IPS-NIHi11 (cell line): ENCODE measurements around the gene DDX59.
"Not testable (repeated sequence)": the region's sequence is repeated elsewhere in the genome, so short reads cannot be mapped to it uniquely, and the experiment has no call there.

ENCODE experiments used
- DNase-seq: peaks from one replicate; pipeline ENCODE4 v3.0.0; 2012; ENCODE audit warnings: mixed read lengths, low spot score

The DDX59 gene

DNA sequence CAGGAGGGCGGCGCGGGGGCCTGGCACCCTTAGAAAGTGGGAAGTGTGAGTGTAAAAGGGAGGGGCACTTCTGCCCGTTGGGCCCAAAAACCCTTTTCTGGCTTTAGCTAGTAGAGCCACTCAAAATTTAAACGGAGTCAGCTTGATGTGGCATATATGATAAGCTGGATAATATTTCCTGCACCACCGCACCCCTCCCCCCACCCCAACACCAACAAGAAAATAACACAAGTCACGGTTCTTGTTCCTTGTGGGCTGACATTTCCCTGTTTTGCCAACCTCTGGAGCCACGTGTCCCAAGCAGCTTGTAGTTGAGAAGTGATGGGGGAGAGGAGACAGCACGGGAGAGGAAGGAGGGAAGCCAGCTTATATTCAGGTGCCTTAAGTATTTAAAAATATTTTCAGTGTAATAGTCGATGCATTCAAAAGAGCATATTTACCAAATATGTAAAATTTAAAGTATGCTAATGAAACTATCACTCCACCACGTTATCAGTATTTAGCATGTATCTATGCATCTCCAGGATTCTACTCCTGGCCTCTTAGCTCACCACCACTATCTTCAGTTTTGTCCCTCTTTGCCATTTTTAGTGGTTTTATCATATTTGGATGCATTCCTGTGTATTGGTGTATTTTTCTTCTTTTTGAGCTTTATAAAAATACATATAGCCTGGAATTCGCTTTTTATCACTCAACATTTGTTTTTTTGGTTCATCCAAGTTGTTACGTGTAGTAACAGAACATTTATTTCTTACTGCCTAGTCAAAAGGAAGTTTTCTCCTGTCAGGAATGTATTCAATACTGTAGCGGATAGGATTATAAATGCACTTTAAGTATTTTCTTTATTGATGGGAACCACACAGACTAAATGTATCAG, 773 bp upstream of the DDX59 start:
- peak; percentile 22 for DNase-seq

DNA sequence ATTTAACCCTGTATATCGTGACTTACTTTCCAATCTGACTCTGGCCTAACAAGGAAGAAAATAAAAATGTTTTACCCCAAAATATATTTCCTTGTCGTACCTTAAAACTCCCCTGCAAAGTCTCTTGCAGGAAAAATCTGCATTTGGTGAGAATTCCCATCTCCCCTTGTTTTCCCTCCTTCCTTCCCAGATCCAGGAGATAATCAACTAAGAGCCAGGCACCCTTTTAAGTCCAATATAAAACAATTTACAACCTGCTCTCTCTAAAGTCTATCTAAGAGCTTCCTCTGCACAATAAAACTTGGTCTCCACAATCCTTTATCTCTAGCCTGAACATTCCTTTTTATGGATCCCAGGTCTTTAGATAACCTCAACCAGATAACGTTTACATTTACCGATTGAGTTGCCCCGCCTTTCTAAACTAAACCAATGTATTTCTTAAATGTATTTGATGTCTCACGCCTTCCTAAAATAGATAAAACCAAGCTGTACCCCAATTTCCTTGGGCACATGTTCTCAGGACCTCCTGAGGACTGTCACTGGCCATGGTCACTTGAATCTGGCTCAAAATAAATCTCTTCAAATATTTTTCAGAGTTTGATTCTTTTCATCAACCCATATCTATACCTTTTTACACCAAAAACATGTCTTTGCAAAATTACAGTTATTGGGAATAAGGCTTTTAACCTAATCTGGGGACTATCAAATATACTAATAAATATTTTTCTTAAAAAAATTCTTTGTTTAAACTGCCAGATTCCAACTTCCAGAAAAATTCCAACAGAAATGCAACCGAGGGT, 993 bp downstream of the DDX59 start:
- DNase-seq = no peak

DNA sequence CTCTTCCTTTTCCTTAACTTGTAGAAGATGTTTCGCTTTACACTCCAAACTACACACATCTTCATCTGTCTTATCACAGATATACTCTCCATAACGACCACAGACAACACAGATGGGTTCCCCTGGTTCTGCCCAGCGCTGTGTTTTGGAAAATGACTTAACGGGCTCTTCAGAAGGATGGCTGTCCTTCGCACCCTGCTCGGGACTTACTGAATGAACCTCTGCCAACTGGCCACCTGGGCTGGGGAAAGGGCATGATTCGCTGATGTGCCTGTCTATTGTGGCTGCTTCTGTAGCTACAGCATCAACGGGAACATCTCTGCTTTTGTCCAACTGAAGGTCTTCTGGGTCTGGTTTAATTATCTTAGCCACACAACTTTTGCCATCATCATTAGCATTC, 3.4 kb downstream of the DDX59 start:
- DNase-seq = no peak

DNA sequence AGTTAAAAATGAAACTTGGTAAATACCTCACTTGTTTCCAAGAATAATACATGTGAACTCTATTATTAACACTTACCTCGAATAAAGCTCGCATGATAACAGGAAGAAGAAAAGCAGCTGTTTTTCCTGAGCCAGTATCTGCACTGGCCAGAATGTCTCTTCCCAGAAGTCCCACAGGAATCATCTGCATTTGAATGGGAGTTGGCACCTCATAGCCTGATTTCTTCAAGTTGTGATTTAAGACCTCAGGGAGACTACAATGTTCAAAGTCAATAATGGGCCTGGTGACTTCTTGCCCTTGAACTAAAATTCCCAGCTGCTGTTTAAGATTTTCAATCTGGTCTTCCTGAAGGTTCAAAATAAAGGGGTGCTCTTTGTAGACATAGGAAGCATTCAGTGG, 3.8 kb downstream of the DDX59 start:
- DNase-seq = peak; percentile 23

DNA sequence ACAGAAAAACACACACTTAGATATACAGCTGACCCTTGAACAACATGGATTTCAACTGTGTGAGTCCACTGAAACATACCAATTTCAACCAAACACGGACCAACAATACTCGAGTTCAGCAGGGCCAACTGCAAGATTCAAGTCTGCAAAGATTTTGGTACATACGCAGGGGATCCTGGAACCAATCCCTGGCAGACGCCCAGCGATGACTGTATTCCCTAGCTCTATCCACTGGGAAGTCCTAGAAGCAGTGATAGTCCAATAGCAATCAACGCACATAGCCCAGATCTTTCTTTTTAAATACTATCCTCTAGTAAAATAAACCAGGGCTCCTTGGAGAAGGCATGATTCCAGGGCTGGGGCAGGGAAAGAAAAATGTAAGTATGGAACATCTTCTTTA, 9.0 kb downstream of the DDX59 start:
- no peak for DNase-seq

DNA sequence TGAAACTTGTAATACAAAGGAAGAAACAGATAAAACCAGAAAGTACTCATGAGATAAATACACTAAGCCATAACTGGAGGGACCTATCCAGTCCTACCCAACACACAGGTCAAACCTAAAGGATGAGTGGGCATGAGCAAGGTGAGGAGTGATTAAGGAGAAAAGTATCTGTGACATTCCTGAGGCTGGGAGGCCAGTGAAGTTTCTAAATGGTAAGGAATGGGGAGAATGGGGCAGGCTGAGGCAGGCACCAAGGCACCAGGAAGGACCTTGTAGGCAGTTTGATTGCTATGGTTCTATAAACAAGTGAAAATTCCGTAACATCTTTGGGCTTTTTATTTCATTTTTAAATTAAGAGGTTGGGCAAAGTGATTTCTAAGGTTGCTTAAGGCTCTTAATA, 10.4 kb downstream of the DDX59 start:
- no peak for DNase-seq

DNA sequence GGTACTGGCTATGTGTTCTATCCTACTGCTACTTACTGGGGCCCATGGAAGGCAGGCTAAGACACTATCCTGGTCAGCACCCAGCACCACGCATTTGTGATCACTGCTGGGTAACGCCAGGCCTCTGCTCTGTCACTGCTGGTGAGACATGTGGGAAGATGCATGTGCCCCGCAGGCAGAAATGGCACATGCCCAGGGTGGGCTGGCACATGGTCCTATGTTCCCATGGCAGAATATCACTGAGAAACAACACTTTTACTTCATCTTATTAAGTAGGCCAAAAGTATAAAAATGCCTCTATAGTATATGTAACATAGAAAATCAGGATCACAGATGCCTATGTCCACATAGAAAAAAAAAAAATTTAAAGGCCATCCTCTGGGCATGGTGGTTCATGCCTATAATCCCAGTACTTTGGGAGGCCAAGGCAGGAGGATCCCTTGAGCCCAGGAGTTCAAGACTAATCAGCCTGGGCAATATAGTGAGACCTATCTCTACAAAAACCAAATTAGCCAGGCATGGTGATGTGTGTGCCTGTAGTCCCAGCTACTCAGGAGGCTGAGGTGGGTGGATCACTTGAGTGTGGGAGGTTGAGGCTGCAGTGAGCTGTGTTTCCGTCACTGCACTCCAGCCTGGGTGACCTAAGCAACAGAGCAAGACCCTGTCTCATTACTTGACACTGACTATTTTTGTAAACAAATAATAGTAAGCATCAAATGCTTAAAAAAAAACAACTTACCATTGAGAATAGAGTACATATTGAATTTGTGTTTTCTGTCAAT, 11.5 kb downstream of the DDX59 start:
- no peak for DNase-seq

DNA sequence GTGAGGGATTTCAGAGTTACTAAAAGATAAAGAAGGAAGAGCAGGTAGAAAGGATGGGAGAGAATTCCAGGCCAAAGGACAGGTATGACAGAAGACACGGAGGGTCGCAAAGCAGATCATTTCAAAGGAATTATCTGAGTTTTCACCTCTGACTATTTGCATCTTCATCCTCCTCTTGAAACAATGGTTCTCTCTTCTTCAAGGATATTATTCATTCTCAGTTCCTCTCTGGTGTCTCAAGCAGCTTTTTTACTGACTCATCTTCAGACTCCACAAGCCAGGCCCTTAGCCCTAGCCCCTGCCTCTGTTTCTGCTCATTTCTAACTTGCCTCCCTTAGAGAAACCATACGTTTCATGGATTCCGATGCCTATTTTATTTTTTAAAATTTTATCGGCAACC, 15.0 kb downstream of the DDX59 start:
- no peak for DNase-seq

DNA sequence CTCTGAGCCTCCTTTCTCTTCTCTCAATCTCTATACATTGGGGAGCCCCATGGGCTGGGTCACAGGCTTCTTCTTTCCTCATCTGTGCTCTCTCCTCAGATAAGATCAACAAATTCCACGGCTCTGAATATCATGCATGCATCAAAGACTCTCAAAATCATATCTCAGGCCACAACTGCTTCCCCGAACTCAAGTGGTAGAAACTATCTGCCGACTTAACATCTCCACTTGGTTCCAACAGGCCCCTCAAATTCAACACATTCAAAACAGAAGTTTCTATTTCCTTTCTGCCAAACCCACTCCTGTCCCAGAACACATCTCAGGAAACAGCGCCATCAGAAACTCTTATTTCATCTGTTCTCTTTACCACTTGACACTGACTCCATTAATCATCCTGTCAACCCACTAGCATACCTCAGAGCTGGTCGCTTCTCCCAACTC, 16.7 kb downstream of the DDX59 start:
- DNase-seq = no peak

DNA sequence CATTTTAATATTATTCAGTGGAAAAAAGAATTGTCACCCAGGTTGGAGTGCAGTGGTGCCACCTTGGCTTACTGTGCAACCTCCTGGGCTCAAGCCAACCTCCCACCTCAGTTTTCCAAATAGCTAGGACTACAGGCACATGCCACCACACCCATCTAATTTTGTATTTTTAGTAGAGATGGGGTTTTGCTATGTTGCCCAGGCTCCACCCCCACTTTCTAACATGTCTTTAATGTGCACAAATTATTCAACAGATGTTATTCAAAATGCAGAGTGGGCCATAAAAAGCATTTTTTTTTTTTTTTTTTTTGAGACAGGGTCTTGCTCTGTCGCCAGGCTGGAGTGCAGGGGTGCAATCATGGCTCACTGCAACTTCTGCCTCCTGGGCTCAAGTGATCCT, 17.3 kb downstream of the DDX59 start:
- no peak for DNase-seq

DNA sequence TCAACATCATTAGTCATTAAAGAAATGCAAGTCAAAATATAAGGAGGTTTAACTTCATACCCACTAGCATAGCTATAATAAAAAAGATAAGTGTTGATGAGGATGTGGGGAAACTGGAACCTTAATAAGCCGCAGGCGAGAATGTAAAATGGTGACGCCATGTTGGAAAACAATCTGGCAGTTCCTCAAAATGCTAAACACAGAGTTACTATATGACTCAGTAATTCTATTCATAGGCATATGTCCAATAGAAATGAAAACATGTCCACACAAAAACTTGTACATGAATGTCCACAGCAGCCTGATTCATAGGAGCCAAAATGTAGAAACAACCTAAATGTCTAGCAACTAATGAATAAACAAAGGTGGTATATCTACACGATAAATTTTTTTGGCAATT, 23.2 kb downstream of the DDX59 start:
- no peak for DNase-seq

DNA sequence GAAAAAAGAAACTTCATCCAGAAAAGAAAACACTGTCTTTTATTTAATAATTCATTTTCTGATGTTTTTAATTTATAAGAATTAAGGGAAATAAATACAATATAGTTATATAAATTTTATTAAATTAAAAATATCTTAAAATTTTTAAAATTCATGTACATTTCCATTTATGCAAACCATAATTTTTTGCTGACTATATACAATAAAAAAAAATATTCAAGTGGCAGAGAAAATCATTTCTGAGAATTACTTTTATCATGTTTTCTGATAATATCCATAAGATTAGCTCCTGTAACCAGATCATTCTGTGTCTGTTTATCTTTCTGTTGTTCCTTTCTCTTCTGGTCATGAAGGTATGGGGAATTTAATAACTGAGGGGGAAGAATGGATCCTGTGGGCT, 25.7 kb downstream of the DDX59 start:
- no peak for DNase-seq

DNA sequence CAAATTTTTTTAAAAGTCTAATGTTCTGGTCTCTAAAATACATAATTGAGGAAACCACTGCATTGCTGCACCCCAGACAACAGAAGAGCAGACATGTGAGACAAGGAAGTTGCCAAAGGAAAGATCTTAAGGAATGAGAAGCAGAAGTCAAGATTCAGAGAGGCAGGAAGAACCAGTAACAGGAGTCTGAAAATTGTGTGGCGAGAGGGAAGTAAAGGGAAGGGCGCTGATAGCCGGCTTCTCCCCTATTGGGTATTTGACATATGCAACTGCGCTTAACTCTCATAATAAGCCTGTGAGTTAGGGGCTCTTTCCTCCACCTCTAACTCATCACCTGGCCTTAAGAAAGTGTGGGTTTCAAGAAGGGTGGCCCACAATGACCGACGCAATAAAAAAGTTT, 27.2 kb downstream of the DDX59 start:
- no peak for DNase-seq

DNA sequence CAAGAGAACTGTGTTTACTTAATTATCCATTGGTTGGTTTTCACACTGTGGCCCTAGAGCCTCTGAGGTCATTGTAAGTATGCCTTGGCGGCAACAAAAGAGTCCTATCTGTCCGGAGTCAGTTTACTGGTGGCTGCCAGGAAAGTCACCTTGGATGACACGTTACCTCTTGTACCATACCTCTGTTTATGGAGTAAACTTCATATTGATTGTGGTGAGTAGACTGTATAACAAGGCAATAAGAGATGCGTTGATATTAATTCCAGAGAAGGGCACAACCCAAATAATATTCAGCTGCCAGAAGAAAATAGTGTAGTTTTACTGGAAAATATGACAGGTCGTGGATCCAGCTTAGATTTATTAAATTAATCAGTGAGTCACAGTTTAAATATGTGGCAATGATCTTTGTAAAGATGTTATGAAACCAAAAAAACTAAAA, 28.7 kb downstream of the DDX59 start:
- no peak for DNase-seq

DNA sequence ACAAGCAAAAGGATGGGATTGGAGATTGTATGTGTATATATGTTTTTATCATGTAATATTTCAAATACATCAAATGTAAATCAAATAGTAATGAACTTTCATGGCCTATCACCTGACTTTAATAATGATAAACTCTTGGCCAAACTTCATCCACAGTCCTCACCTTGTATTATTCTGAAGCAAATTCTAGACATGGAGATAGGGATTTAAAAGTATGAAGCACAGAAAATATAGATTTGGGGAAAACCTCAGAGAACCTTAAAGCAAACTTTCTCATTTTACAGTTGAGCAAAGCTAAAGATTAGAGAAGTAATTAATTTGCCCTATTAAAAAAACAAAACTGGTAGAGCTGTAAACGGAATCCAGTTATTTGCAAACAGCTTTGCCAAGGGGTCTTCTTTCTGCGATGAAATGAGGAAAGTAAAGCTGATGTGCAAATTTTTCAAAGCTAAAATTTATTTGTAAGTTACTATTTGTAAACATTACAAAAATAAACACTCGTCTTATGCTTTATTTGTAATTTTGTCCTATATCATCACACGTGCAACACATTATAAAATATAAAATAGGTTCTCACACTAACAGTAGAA, 29.2 kb downstream of the DDX59 start:
- no peak for DNase-seq

DNA sequence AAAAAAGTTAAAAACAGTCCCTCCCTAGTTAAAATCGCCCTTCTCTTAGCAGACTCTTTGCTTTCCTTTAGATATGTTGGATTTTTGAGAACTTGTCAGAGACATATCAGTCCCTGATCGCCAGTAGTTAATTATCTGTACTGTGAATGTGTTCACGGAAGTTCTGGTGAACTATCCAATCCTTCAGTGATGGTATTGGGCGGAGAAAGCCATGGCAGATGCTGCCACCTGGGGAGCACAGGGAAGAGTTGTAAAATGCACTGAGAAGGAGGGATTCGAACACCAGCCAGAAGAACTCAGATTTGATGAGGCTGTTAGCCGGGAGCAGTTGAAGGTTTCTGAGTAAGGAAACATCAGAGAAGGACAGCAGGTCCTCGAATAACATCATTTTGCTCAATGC, 31.6 kb downstream of the DDX59 start:
- no peak for DNase-seq

DNA sequence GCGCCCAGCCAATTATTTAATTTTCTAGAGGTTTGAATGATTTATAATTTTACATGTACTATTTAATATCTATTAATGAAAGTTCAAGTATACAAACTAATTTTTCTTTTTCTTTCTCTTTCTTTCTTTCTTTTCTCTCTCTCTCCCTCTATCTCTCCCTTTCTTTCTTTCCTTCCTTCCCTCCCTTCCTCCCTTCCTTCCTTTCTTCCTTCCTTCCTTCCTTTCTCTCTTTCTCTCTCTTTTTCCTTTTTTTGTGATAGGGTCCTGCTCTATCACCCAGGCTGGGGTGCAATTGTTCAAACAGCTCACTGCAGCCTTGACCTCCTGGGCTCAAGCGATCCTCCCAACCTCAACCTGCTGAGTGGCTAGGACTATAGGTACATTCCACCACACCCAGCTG, 33.0 kb downstream of the DDX59 start:
- no peak for DNase-seq

DNA sequence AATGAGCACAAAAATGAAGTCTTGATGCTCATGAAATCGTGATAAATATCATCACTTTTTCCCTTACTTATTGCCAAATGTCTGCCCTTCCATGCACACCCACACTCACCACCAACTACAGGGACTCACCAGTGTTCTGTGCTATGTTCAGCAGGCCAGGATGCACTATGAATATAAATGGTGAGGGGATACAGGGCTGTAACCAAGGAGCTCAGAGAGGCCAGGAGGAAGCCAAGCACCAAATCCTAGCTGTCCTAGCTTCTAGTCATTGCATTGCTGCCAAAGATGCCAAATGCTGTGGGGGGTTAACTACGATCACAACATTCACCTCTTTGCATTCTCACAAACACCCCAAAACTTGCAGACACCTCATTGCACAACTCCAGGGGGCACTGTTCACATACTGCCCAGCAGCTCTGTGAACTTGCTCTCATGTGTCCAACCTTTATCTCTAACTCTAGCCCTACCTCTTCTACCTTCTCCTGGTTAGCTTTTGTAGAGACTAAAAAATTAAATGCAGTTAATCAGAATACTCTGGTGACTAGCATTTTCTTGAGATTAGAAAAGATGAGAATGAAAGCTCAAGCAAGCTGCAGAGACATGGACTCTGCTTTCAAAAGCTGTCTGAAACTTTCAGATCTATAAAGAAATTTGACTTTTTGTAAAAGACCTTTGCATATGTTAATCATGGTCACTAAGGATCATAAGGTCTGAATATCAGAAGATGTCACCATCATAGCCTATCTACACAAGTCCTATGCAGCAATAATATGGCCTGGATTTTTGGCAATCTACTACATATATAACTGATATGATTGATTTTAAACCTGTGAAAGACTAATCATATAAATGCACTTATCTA, 35.2 kb downstream of the DDX59 start:
- no peak for DNase-seq

DNA sequence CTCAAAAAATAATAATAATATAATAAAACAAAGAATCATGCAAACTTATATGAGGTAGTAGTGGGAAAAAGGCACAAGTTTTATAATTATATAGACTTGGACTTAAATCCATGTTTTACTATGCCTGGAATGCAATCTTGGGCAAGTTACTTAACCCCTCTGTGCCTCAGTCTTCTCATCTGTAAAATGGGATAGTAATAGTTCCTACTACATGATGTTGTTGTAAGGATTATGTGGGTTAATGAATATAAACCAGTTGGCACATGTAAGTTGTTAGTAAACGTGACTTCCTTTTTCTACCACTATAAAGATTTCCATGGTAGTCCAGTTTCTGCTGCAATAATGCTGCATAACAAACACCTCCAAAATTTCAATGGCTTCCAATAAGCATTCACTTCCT, 38.3 kb downstream of the DDX59 start:
- no peak for DNase-seq

DNA sequence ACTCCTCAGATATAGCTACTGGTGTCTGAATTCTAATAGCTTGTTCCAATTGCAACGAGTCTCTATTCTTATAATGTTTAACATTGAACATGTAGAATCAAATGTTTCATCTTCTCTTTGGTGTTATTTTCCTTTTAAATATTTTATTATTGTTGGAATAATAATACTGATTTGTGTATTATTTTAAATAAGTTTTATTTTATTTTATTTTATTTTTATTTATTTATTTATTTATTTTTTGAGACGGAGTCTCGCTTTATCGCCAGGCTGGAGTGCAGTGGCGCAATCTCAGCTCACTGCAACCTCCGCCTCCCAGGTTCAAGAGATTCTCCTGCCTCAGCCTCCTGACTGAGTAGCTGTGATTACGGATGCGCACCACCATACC, 39.2 kb downstream of the DDX59 start:
- not testable (repeated sequence) for DNase-seq

DNA sequence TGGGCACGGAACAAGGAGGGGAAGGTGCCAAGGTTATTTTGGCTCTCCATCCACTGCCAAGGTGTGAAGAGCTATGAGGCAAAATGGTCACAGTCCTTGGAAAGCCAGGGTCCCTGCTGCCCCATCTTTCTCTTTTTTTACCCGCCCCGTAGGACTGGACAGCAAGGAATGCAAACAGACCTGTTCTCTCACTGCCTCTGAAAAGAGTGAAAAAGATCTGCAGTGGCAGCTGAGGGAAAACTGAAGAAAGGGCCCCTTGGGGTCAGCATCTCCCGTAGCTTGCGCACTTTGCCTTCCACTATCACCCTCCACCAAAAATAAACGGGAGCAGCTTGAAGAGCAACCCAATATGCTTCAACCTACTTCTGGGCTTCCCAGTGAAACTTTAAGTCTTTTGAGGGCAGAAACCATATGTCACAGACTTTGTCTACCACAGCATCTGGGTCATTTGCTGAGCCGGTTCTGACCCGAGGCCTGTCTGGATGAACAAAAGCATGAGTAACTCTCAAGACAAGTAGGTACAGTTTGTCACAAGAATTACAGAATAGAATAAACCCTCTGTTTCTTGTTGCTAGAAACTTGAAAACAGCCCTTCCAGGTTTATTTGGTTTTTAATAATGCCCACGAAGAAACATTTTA, 39.7 kb downstream of the DDX59 start:
- DNase-seq = no peak
